HG02571 (cell line): Measurements from ENCODE around the gene GBF1.
"Not testable (repeated sequence)": the region's sequence is repeated elsewhere in the genome, so short reads cannot be mapped to it uniquely, and the experiment has no call there.

Experiments used
- ATAC-seq: cut with Tn5 transposase; IDR thresholded peaks from one replicate; pipeline ENCODE4 v1.9.1; 2021; ENCODE audit warnings: mild to moderate bottlenecking, moderate library complexity; ENCODE audit not compliant: unreplicated experiment

Gene GBF1

GRCh38 chr10:102233997-102234396 is 11.3 kb upstream of the GBF1 start:
- ATAC-seq = no peak

- ATAC-seq = no peak
Observed at GRCh38 chr10:102234888-102235597, 10.3 kb upstream of the GBF1 start.

GRCh38 chr10:102235598-102235920 is 9.8 kb upstream of the GBF1 start:
- ATAC-seq = no peak

- ATAC-seq = no peak
Observed at GRCh38 chr10:102236006-102236405, 9.3 kb upstream of the GBF1 start.

GRCh38 chr10:102237711-102238252 is 7.5 kb upstream of the GBF1 start:
- ATAC-seq = no peak

- ATAC-seq = no peak
Observed at GRCh38 chr10:102240467-102241031, 4.8 kb upstream of the GBF1 start.

- ATAC-seq = no peak
Observed at GRCh38 chr10:102241032-102241443, 4.3 kb upstream of the GBF1 start.

GRCh38 chr10:102241444-102242117 is 3.8 kb upstream of the GBF1 start, which contains the start of gene PITX3:
Gene PITX3 (minus strand): TSS chr10:102241512. CDS start chr10:102232080, 9,432 bp downstream.
- ATAC-seq = peak; percentile 42

- ATAC-seq = no peak
Observed at GRCh38 chr10:102242118-102242485, 3.2 kb upstream of the GBF1 start.

GRCh38 chr10:102243309-102243708 is 2.0 kb upstream of the GBF1 start:
- ATAC-seq = no peak

- ATAC-seq = peak; percentile 1
Observed at GRCh38 chr10:102245932-102246251, 560 bp downstream of the GBF1 start.

- no peak for ATAC-seq
Observed at GRCh38 chr10:102246261-102246660, 929 bp downstream of the GBF1 start.

GRCh38 chr10:102247734-102248133 is 2.4 kb downstream of the GBF1 start:
- ATAC-seq = no peak

- ATAC-seq = not testable (repeated sequence)
Observed at GRCh38 chr10:102252508-102252907, 7.2 kb downstream of the GBF1 start.

- ATAC-seq = no peak
Observed at GRCh38 chr10:102254426-102254825, 9.1 kb downstream of the GBF1 start.

- ATAC-seq = no peak
Observed at GRCh38 chr10:102255404-102255803, 10.1 kb downstream of the GBF1 start.

GRCh38 chr10:102261196-102261595 is 15.9 kb downstream of the GBF1 start:
- no peak for ATAC-seq

- ATAC-seq = no peak
Observed at GRCh38 chr10:102261842-102262241, 16.5 kb downstream of the GBF1 start.

GRCh38 chr10:102262744-102263370 is 17.5 kb downstream of the GBF1 start:
- no peak for ATAC-seq

GRCh38 chr10:102264371-102264770 is 19.0 kb downstream of the GBF1 start:
- ATAC-seq = no peak

GRCh38 chr10:102266670-102267069 is 21.3 kb downstream of the GBF1 start:
- ATAC-seq = no peak

GRCh38 chr10:102267748-102268147 is 22.4 kb downstream of the GBF1 start:
- no peak for ATAC-seq
